ENCODE results near the gene RHOD. TPM values are rescaled to one million over a fixed set of nuclear protein-coding genes. Genes with fewer than 3 reads are reported as not detected.

RHOD gene
- total and polyA plus RNA-seq, 9 of the 15 experiments (the other 6 are each of a cell fraction or from before 2014, with no cell fraction given) = not detected

- TF ChIP-seq SRF (CRISPR knock-in tag; IDR thresholded peaks at IDR 0.05) = no peak
- TF ChIP-seq MTA3 (IDR thresholded peaks at IDR 0.05; ENCODE audit: borderline replicate concordance) = no peak
- no peak for TF ChIP-seq MAZ (CRISPR knock-in tag; conservative IDR thresholded peaks at IDR 0.05 in 1 of 2, IDR thresholded peaks at IDR 0.05 in 1 of 2)
- TF ChIP-seq ZNF551 (CRISPR knock-in tag; IDR thresholded peaks at IDR 0.05) = no peak
- no peak for TF ChIP-seq BRCA1 (IDR thresholded peaks at IDR 0.05)
- no peak for TF ChIP-seq BRCA1 (CRISPR knock-in tag; IDR thresholded peaks at IDR 0.05)
- peak; percentile 77 for TF ChIP-seq CEBPB (tag; IDR thresholded peaks at IDR 0.05)
- TF ChIP-seq HBP1 (CRISPR knock-in tag; IDR thresholded peaks at IDR 0.05) = no peak
- TF ChIP-seq PKNOX1 (IDR thresholded peaks at IDR 0.05) = peak; percentile 47
- no peak for TF ChIP-seq MAFK (IDR thresholded peaks at IDR 0.05; ENCODE audit: low read length)
- 0 out of 4 replicates have a peak, but pooled peaks of 1 of the 2 experiments have one; percentile 13 for TF ChIP-seq UBTF (IDR thresholded peaks at IDR 0.05; ENCODE audit: borderline replicate concordance in 1 of 2, low read depth in 2 of 2, low read length in 2 of 2)
- TF ChIP-seq SMARCC2 (IDR thresholded peaks at IDR 0.05; ENCODE audit: low read depth) = 0 out of 2 replicates have a peak, but pooled peaks have one; percentile 11
- no peak for TF ChIP-seq DDX20 (tag; IDR thresholded peaks at IDR 0.05; ENCODE audit: low read depth)
These were observed 64.4 kb downstream of the RHOD start (continued) for GRCh38 chr11:67120881-67121710.

Measured in K562 (cell line).